Measurements from ENCODE around the gene SHISA4. TPM values are rescaled to one million over a fixed set of nuclear protein-coding genes. Genes with fewer than 3 reads are reported as not detected.

SHISA4 gene
- total and polyA plus RNA-seq, 2 of the 8 experiments (the other 6 are each of a cell fraction or from before 2014, with no cell fraction given), result 7.8 to 28.9 TPM

DNA sequence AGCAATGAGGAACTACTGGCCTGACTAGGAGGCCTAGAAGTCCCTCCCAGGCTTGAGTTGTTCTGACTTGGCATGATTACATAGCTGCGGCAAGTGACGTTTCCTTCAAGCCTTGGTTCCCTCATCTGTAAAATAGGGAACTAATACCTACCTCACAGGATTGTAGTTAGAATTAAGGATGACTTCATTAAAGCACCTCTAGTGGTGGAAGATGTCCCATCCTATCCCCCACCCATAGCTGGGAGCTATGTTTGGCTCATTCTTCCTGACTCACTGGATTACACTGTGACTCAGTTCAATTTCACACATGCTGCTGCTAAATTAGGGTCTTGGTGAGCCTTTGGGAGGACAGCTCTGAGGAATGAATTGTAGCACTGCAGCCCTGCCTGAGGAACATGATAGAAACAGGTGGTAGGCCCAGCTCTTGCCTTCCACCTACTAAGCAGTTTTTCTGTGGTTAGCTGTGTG lies 6.0 kb upstream of the SHISA4 start:
- H4K8ac ChIP-seq (ENCODE audit: extremely low read depth, insufficient read depth, low read length), result no peak overlapping the region
- no peaks in the 10 kb centered on the region for H4K20me1 ChIP-seq (replicated peaks in 1 of 2; ENCODE audit: control insufficient read depth in 1 of 2, insufficient read depth in 2 of 2, low read length in 2 of 2)
- H3K27me3 ChIP-seq (replicated peaks in 1 of 4; ENCODE audit: control insufficient read depth in 3 of 4, extremely low read depth in 1 of 4, insufficient read depth in 3 of 4, low read length in 3 of 4), result peaks cover 0 to 5% (median 0%) of the 10 kb centered on the region in 4 experiments; a peak in 1 of 7 replicates
- H3K14ac ChIP-seq (ENCODE audit: insufficient read length), result no peak overlapping the region
- H3K9me3 ChIP-seq (ENCODE audit: insufficient read depth in 2 of 2, low read depth in 1 of 2, low read length in 1 of 2), result no peaks in the 10 kb centered on the region
- WGBS, 2 experiments (ENCODE audit: extremely low coverage in 1 of 2, insufficient coverage in 1 of 2, insufficient read length in 1 of 2, insufficient replicate concordance in 2 of 2, low coverage in 1 of 2, low lambda C conversion rate in 2 of 2, missing lambda C conversion rate in 1 of 2), result 100% methylated on average over 2 of the region's 2 CpGs; no CpG with 5 or more reads in 1 of the 2 experiments
- H4K5ac ChIP-seq (ENCODE audit: insufficient read length, low read depth, low read length), result no peak overlapping the region
- no peak overlapping the region for H3K4me2 ChIP-seq (ENCODE audit: insufficient read depth in 1 of 2, low read depth in 2 of 2, low read length in 2 of 2)
- no peak overlapping the region for H2BK20ac ChIP-seq (ENCODE audit: low read length)
- no peak for FAIRE-seq
- CTCF ChIA-PET (ENCODE audit: partially characterized antibody), result interaction anchor here (0.5 to 12.3 kb wide), 15 partner anchors 10 to 834 kb away, joined by 3 to 244 read pairs (median 3); partner anchors contain the start of gene SHISA4
- H3K79me2 ChIP-seq (ENCODE audit: control insufficient read depth in 1 of 2, insufficient read depth in 2 of 2, low read length in 2 of 2), result no peaks in the 10 kb centered on the region
- TF ChIP-seq CBX5 (IDR thresholded peaks at IDR 0.05; ENCODE audit: low read depth, low read length) (no peak), HDAC2 (IDR thresholded peaks at IDR 0.05; ENCODE audit: borderline replicate concordance in 1 of 2, low read depth in 2 of 2, low read length in 2 of 2) (no peak), CBX8 (IDR thresholded peaks at IDR 0.05; ENCODE audit: borderline replicate concordance, low read depth, low read length) (no peak)
- TF ChIP-seq, protein P1, sequence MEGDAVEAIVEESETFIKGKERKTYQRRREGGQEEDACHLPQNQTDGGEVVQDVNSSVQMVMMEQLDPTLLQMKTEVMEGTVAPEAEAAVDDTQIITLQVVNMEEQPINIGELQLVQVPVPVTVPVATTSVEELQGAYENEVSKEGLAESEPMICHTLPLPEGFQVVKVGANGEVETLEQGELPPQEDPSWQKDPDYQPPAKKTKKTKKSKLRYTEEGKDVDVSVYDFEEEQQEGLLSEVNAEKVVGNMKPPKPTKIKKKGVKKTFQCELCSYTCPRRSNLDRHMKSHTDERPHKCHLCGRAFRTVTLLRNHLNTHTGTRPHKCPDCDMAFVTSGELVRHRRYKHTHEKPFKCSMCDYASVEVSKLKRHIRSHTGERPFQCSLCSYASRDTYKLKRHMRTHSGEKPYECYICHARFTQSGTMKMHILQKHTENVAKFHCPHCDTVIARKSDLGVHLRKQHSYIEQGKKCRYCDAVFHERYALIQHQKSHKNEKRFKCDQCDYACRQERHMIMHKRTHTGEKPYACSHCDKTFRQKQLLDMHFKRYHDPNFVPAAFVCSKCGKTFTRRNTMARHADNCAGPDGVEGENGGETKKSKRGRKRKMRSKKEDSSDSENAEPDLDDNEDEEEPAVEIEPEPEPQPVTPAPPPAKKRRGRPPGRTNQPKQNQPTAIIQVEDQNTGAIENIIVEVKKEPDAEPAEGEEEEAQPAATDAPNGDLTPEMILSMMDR (IDR thresholded peaks at IDR 0.05; ENCODE audit: control extremely low read depth in 1 of 3, insufficient read depth in 1 of 3, low read depth in 1 of 3, low read length in 3 of 3), result peak in 1 of 3 experiments; percentile 35; a peak in 1 of 4 replicates
- H2BK5ac ChIP-seq (ENCODE audit: low read depth, low read length), result no peak overlapping the region
- H3K4ac ChIP-seq (replicated peaks; ENCODE audit: insufficient read length, low read depth, low read length), result no peak overlapping the region
- H3K36me3 ChIP-seq (ENCODE audit: control insufficient read depth in 2 of 4, insufficient read depth in 4 of 4, low read length in 3 of 4), result no peaks in the 10 kb centered on the region; a peak in 1 of 8 replicates
- no peak overlapping the region for H3K18ac ChIP-seq (ENCODE audit: extremely low read depth, low read length)
- H3K56ac ChIP-seq (replicated peaks; ENCODE audit: insufficient read length, low read depth, low read length), result no peak overlapping the region
- no peak overlapping the region for H2AFZ ChIP-seq (ENCODE audit: low read length)
- no peaks in the 10 kb centered on the region for H3K79me1 ChIP-seq (ENCODE audit: low read depth, low read length)
- no peak overlapping the region for H3K4me3 ChIP-seq (ENCODE audit: extremely low read depth in 1 of 4, insufficient read depth in 2 of 4, low read depth in 3 of 4, low read length in 4 of 4)
- no peak overlapping the region for H3K27ac ChIP-seq (ENCODE audit: low read depth, low read length)
- no peak overlapping the region for H3K23ac ChIP-seq (ENCODE audit: insufficient read length)
- POLR2A ChIA-PET (ENCODE audit: partially characterized antibody), result interaction anchor here (0.5 to 8.1 kb wide), 14 partner anchors 8 to 235 kb away, joined by 3 to 117 read pairs (median 4); partner anchors contain the start of genes SHISA4 and TIMM17A
- H2AK5ac ChIP-seq (ENCODE audit: low read depth, low read length), result no peak overlapping the region; the same call in 1 of the 2 replicates
- H2BK120ac ChIP-seq (replicated peaks; ENCODE audit: low read depth, low read length), result no peak overlapping the region
- DNase-seq (ENCODE audit: low read depth in 1 of 2, low spot score in 2 of 2), result no peak
- no peaks in the 10 kb centered on the region for H3K23me2 ChIP-seq (ENCODE audit: low read depth, low read length)
- H2BK15ac ChIP-seq (ENCODE audit: low read length), result no peak overlapping the region
- no peak overlapping the region for H4K91ac ChIP-seq (replicated peaks; ENCODE audit: insufficient read length, low read length)
- H3K9ac ChIP-seq (replicated peaks in 1 of 4; ENCODE audit: extremely low read depth in 1 of 4, low read depth in 3 of 4, low read length in 3 of 4), result no peak overlapping the region
- H2BK12ac ChIP-seq (ENCODE audit: low read depth, low read length), result no peak overlapping the region
- H3K4me1 ChIP-seq (replicated peaks in 1 of 4; ENCODE audit: control insufficient read depth in 3 of 4, insufficient read depth in 4 of 4, low read length in 3 of 4), result peaks cover 0 to 4% (median 2%) of the 10 kb centered on the region in 4 experiments; a peak in 5 of 7 replicates

All from H1 (cell line).